D721Med (cell line): ENCODE measurements around the gene FBXO2.

Experiments used
- DNase-seq: peaks from one replicate; pipeline ENCODE4 v3.0.0; 2011; ENCODE audit warnings: low spot score; ENCODE audit not compliant: insufficient read length
- FAIRE-seq: peaks from 2 replicates; lab custom pipeline; 2011; peaks lifted over from hg19 to GRCh38; lab: Jason Lieb, UNC
- TF ChIP-seq, protein P1 (sequence below): IDR thresholded peaks from 2 replicates; pipeline ENCODE4 v1.5.1; 2012; ENCODE audit warnings: mild to moderate bottlenecking, control low read depth; ENCODE audit not compliant: insufficient read depth; ENCODE audit errors: missing control alignments

The FBXO2 gene

DNA sequence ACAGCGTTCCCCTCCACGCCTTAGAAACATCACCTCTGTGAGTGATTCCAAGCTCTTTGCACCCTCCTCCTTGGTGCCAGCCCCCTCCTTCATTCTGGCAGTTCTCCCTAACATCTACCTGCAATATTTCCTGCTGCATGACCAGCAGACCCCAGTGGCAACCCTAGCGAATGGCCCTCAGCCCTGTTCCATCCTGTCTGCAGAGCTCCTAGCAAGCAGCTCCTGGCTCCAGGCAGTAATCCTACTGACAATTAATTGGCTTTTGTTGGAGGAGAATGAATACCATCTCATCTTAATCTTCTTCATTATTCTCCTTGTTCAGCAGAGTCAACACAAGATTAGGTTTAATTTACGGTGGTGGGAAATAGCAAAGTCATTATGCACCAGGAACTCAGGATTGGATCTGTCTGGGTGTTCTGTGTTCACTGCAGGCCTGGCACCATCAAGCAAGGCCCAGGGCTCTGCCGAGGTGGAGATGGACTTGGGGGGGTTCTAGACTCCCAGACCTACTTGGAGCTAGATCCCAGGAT, 12.4 kb downstream of the FBXO2 start:
- TF ChIP-seq, protein P1, sequence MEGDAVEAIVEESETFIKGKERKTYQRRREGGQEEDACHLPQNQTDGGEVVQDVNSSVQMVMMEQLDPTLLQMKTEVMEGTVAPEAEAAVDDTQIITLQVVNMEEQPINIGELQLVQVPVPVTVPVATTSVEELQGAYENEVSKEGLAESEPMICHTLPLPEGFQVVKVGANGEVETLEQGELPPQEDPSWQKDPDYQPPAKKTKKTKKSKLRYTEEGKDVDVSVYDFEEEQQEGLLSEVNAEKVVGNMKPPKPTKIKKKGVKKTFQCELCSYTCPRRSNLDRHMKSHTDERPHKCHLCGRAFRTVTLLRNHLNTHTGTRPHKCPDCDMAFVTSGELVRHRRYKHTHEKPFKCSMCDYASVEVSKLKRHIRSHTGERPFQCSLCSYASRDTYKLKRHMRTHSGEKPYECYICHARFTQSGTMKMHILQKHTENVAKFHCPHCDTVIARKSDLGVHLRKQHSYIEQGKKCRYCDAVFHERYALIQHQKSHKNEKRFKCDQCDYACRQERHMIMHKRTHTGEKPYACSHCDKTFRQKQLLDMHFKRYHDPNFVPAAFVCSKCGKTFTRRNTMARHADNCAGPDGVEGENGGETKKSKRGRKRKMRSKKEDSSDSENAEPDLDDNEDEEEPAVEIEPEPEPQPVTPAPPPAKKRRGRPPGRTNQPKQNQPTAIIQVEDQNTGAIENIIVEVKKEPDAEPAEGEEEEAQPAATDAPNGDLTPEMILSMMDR: no peak
- FAIRE-seq (no peak), DNase-seq (peak; percentile 35)

DNA sequence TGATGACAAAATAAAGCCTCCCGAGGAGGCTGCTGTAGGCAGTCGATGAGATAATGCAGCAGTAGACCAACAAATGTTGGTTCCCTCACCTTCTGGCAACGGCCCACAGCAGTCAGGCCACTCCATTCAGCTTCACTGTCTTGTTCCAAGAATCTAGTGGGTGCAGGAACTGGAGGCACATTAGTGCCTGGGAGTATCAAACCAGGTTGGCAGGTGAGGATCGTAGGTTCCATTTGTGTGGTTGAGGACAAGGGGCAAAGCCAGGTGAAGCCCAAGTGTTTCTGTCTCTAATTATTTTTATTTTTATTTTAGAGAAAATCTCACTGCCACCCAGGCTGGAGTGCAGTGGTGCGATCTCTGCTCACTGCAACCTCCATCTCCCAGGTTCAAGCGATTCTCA, 13.3 kb downstream of the FBXO2 start:
- DNase-seq: no peak
- TF ChIP-seq, protein P1: no peak
- no peak for FAIRE-seq

DNA sequence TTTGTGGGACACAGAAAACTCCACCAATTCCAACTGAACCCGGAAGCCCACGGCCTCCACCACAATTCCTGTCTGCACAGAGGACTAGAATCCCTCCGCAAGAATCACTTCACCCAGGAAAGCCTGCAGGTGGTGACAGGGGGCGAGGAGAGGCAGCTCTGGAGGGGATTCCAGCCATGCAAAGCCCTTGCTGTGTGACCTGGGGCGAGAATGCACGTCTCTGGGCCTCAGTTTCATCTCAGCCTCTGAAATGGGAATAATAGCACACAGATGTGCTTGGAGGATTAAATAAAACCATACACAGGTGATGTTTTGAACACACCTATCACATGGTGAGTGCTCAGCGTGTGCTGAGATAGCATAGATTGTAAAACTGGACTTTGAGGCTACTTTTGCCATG, 14.1 kb downstream of the FBXO2 start:
- no peak for FAIRE-seq
- TF ChIP-seq, protein P1: no peak
- no peak for DNase-seq

DNA sequence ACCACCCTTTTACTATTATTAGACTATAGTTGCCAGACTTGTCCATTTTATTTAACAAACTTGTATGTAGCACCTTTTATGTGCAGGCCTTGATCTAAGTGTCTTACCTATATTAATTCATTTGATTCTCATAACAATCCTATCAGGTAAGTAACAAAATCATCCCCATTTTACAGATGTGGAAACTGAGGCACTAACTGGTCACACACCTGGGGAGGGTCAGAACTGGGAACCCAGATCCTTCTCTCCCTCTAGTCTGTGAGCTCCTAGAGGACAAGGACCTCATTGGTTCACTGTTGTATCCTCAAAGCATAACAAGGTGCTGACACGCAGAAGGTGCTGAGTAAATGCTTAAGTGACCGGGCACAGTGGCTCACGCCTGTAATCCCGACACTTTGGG, 14.9 kb downstream of the FBXO2 start:
- no peak for DNase-seq
- TF ChIP-seq, protein P1: no peak
- no peak for FAIRE-seq

DNA sequence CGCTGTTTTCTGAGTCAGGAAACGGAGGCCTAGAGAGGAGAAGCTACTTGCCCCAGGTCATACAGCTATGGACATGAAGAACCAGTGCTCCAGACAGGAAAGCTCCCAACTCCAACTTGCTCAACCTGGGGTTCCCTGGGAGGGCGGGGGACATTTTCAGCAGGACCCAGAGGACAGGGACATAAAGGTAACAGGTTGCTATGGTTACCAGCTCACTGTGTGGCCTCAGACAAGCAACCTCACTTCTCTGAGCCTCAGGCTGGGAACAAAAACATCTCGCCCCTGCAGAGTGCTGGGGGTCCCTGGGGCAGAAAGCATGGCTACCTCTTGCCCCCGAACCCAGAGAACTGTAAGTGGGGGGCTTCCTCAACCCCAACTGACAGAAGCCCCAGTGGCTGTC, 16.1 kb downstream of the FBXO2 start:
- TF ChIP-seq, protein P1: no peak

DNA sequence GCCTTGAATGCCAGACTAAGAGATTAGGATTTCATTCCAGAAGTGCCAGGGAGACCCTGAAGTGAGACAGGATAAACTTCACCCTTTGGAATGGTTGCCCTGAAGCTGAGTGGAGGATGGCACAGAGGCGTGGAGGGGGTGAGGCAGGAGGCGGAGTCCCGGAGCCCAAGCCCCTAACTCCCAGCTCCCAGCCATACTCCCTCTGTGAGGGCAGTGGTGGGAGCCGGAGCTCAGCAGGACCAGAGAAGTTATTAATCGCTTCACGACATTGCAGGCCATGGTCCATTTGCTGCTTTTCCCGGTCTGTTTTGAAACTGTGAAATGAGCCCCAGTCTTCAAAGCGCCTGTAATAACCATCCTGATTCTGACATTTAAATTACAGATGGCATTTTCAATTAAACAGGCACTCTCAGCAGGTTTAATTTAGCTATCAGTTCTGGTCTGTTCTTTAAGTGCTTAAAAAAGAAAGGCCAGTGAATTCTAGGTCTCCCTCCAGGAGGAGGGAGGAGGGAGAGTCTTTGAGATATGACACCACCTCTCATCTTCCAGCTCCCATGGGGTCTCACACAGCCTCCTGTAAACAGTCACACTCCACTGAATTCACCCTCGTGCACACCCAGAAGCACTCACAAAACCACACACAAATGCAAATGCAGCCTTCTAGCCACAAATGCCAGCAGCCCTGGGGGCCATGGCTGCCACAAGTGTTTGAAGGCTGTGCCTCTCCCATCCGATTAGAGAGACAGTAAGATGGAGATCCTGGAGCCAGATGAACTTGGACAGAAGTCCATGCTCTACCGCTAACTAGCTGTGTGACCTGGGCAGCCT, 19.6 kb downstream of the FBXO2 start:
- no peak for DNase-seq
- FAIRE-seq: no peak
- TF ChIP-seq, protein P1: no peak

More for the DNA sequence above, 16.1 kb downstream of the FBXO2 start:
- DNase-seq: no peak
- no peak for FAIRE-seq
